HG02938 (cell line): ENCODE measurements around the gene SLC5A10.

Experiments used
- ATAC-seq: cut with Tn5 transposase; IDR thresholded peaks from one replicate; pipeline ENCODE4 v1.9.1; 2021; ENCODE audit warnings: mild to moderate bottlenecking, moderate library complexity; ENCODE audit not compliant: unreplicated experiment

The SLC5A10 gene

DNA sequence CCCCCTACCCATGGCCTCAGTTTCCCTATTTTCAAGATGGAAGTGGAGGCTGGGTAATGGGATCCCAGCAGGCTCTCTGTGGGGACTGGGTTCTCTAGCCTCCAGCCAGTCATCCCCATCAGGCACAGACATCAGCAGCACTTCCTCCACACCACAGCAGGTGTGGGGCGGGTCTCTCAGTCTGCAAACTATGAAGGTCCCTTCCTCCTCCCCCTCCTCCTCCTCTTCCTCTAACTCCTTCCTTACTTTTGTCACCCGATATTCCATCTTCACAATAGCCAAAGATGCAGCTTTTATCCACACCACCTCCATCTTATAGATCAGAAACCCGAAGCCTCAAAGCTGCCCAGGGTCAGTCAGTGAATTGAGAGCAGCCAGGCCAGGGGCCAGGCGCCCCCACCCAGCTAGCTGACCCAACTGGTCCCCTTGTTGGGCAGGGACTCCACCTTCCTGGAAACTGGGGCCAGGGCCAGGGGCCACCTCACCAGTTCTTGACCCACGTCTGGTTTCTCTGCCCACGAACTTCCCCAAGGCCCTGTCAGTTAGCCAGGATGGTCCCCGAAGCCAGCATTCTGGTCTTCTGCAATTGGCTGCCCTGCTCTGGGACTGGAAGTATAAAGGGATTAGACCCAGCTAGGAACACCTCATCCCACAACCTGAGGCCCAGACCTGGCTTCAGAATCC is 50.1 kb downstream of the SLC5A10 start:
- no peak for ATAC-seq

DNA sequence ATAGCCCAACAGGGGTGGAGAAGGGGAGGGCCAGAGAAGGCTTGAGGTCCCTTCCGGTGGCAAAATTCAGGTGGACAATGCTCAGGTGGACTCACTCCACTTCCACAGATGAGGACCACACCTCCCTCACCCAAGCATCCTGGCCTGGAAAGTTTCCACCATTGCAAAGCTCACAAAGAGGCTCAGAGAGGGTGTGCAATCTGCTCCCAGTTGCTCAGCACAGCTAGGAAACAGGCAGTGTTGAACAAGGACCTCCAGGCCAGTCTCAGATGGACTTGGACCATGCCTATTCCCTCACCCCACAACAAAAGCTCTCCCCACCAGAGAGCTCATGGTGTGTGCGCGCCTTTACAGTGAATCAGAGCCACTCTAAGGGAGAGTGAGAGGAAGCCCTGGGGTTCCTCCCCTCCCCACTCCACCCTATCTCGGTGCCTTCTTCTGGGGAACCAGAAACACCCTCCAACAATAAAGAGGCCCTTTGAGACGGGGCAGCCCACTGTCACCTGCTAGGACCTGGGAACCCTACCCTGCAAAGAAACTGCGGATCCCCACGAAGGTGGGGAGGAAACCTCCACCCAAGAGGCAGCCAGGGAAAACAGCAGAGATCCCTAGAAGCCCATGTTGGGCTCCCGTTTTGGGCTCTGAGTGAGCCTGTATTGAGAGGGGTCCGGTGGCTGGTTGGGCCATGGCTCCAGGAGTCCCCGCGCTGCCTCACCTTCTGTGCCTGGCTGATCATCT is 51.0 kb downstream of the SLC5A10 start:
- no peak for ATAC-seq

DNA sequence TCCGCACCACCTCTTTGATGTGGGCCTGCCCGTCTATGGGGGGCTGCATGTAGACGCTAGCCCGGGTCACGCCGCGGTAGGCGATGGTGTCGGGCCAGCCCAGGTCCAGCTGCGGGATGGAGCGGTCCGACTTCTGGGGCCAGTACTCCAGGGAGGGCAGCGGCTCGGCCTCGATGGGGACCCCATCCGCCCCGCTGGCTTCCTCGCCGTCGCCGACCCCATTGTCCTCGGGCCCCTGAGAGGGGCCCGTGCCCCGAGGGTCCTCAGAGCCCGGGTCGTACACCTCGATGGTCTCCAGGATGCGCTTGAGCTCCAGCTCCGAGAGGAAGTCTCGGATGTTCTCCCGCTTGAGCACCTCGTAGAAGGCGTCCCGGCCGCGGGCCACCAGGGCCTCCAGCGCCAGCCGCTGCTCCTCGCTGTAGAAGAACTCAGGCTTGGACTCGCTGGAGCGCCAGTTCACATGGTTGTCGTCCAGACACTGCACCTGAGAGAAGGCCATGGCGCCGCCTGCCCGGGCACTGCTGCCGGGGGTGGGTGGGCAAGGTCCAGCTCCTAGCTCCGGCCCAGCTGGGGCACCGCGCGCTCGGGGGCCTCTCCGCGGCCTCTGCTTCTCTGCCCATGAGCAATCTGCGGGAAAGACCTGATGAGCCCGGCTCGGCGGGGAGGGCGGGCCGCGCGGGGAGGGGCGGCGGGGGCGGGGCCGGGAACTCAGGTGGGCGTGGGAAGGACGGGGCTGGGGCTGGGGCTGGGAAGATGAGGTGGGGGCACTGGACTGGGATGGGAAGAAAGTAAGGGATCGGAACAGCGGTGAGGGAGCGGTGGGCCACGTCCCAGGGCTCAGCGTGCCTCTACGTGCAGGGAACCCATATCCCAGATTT is 51.8 kb downstream of the SLC5A10 start:
- ATAC-seq = no peak

DNA sequence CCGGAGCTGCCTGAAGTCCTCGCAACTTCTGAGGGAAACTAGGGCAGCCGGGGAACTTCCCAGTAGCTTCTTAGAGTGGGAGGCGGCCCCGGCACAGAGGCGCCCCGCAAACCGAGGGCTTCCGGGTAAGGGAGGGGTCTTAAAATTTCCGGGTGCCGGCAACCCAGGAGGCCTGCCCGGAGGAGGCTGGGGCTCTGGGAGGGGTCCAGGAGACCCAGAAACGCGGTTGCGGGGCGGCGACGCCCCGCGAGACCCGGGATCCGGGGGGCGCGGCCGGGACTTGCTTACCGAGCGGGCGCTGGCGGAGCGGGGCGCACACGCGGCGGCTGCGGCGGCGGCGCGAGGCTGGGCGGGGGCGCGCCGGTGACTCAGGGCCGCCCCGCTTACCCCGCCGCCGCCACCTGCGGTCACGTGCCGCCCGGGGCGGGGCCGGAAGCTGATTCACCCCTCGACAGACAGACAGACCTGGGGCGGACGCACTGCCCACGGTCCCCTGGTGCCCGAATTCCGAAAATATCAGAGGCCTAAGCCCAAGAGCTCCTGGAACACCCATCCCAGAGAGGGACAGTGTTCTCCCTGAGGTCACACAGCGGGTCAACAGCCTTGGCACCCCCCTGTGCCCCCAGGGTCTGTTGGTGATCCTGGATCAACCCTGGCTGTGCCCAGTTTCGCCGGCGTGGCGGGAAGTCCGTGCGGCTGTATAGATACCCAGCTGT is 52.6 kb downstream of the SLC5A10 start, which contains the start of gene FAM83G:
Gene FAM83G, minus strand, starts transcription at position 344 of the 716 bp plus-strand sequence. CDS start 723 bp downstream, outside the sequence.
- ATAC-seq = peak; percentile 47

DNA sequence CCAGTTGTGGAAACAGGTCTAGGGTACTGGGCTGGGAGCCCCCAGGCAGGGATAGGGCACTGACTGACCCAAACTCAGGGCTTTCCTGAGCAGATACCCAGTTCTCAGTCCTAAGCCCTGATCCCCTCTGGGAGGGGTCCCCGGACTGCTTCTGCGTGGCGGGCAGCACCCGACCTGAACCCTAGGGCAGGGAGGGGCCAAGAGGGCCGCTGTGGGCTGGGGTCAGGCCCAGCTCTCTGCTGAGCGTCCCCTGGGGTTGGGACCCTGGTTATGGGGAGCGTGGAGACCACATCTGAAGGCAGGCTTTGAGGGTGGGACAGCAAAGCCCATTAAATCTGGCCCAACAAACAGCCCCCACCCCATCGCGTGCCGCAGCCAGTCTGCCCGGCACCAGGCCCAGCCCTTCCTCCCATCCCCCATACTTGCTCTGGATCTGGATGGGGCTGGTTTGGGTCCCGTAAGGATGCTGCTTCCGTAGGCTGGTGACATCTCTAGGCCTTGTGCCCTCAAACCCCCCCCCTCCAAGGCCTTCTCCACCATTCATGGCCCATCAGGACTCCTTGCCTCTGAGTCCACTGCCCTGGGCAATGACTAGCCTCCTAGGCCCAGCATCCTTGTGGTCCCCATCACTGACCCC is 53.3 kb downstream of the SLC5A10 start:
- no peak for ATAC-seq

DNA sequence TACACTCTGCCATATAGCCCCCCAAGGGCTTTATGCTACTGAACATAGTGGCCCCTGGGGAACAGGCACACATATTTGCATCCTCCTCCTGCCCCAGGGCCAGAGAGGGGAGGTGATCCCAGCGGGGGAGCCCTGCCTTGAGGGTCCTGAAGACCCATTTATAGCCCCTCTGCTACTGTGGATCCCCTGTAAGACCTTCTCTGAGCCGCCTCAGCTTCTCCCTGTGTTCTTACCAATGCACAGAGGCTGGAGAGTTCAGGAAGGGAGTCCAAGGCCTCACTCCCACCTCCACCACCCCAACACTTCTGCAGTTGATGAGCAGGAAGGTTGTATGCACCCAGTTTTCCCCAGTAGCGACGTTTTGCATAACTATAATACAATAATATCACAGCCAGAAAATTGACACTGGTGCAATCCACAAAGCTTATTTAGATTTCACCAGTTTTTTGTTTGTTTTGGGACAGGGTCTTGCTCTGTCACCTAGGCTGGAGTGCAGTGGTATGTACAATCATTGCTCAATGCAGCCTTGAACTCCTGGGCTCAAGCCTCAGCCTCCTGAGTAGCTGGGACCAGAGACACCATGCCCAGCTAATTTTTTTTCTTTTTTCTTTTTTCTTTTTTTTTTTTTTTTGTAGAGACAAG is 53.9 kb downstream of the SLC5A10 start:
- ATAC-seq = no peak

DNA sequence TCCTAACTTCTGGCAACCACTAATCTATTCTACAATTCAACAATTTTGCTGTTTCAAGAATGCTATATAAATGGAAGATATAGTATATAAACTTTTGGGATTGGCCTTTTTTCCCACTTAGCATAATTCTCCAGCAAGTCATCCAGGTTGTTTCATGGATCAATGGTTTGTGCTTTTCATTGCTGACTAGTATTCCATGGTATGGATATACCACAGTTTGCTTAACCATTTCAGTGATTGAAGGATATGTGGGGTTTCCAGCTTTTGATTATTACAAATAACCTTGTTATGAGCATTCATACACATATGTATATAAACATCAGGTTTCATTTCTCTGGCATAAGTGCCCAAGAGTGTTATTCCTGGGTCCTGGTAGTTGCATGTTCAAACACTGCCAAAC is 54.7 kb downstream of the SLC5A10 start:
- ATAC-seq = no peak

DNA sequence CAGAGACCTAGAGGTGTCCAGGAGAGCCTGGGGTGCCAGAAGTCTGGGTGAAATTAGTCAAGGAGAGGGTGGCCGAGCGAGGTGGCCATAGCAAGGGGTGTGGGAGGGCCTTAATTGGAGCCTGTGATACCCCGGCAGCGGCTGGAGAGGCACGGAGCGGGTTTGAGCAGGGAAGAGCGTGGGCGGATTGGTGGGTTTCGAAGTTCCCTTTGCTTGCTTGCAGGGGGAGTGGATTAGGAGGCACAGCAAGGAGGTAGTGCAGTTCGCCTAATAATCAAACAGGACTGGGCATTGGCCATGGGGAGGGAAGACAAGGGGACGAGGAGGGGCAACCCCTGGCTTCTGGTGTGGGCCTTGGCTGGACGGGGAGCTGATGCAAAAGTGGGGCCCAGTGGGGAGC is 58.0 kb downstream of the SLC5A10 start:
- ATAC-seq = no peak

DNA sequence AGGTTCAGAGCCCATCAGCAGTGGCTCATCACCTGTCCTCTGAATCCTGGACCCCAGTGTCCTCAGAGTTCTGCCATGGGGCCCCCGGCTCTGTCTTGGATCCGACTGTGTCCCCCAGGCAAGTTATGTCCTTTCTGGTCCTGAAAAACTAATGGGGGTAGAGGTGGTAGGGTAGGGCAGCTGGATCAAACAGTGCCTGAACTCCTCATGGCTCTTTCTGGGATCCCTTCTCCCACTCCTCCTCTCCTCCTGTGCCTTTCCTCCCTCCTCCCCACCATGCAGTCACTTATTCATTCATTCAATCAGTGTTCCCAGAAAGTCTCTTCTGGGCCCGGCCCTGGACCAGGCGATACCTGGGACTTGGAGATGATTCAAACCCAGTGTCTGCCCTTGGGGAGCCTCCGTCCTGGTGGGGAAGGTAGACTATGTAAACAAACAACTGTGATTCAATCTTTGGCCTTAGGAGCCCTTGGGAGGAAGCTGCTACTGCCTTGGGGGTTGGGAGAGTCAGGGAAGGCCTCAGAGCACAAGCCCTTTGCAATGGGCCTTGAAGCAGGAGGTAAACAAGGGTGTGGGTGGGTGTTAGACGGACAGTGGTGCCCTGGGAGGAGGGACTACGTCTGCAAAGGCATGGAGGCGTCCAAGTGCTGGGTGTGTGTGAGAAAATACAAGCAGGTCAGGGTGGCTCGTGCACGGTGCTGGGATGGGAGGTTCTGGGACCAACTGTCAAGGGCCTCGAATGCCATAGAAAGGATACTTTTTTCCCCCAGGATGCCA is 59.0 kb downstream of the SLC5A10 start:
- ATAC-seq = no peak

DNA sequence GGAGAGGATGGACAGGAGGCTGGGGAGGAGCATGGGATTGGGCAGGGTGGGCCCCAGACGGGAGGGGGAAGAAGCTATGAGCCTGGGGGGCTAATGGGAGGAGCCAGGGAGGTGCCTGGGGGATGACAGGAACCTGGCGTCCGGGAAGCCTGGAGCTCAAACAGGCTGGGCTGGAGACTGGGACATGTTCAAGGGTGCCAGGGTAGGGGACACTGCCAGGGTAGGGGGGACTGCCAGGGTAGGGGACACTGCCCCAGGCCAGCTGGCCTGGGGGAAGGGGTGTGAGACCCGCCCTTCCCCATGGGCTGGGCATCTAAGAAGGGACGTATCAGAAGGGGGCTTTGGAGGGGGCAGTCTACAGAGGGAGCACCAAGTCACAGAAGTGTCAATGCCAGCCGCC is 59.6 kb downstream of the SLC5A10 start:
- no peak for ATAC-seq

DNA sequence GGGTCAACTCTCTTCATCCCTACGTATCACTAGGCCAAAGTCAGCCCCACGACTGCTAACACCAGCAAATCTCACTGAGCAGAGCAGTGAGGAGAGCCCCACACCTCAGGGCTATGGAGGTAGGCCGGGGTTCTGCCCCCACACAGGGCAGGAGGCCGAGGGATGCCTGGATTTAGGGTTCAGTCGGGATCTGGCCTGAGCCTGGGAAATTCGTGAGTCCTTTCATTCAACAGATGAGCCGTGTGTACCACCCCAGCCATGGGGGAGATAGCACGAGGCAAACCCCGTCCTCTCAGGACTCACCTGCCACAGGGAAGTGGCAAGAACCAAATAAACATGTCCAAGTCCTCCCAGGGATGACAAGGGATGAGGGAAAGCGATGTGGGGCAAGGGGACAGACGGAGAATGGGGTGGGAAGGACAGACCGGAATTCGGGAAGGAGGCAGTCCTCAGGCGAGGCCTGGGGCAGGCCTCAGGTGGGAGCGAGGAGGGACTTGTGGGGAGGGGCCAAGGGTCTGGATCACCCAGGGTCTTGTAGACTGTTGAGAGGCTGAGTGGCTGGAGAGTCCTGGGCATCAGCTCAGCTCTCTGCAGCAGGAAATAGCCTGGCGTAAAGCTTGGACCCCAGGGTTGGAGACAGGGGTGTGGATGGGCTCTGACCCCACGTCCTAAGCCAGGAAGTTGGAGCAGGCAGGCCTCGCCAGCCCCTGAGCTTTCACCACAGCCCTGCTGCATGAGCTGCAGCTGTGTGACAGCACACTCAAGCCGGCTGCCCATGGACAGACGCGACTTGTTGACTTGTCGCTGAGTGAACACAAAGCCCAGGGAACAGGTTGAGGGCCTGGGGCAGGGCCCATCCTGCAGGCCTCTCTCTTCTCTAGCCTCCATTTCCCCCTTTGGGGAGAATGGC is 60.5 kb downstream of the SLC5A10 start:
- no peak for ATAC-seq

DNA sequence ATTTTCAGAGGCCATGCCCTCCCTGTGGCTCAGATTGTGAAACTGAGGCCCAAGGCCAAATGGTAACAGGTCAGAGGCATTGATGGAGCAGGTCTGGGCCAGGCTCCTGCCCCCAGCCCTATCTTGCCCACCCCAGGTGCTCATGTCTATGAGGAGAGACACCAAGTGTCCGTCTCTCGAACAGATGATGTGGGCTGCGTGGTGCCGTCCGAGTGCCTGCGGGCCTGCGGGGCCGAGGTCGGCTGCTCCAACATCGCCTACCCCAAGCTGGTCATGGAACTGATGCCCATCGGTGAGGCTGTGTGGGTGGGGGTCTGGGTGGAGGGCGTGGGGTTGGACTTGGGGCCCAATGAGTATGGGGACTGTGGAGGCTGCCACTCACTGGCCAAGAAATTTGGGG is 61.3 kb downstream of the SLC5A10 start:
- ATAC-seq = no peak

DNA sequence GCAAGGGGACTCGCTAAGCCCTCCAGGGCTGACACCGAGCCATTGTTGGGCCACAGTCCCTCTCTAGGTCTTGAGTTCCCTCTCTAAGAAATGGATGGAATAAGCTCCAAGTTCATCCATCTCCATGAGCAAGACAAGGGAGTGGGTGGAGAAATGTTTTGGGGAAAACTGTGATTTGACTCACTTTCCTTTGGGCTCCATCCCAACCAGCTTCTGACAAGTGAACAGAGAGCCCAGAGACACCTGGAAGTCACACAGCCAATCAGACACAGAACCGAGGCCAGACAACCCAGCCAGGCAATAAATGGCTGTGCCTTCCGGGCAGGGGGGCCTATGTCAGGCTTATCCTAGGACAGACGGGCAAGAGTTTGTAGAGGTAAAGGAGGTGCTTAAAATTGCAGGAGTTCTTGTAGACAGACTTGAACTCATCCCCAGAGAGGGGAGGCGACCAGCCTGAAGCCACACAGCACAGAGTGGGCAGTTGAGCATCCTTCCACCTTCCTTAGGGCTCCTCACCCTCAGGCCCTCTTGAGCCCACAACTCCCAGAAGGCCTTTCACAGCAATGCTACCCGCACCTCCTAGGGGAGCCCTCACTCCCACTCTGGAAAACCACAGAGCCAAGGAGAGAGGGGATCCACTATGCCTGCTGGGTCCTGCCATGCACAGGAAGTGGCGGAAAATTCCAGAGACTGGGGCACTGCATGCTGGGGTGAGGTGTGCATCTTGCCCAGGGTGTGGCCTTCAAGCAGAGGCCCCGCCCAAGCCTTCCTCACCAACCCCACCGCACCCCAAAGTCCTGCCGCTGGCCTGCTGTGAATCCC is 62.1 kb downstream of the SLC5A10 start:
- ATAC-seq = no peak

DNA sequence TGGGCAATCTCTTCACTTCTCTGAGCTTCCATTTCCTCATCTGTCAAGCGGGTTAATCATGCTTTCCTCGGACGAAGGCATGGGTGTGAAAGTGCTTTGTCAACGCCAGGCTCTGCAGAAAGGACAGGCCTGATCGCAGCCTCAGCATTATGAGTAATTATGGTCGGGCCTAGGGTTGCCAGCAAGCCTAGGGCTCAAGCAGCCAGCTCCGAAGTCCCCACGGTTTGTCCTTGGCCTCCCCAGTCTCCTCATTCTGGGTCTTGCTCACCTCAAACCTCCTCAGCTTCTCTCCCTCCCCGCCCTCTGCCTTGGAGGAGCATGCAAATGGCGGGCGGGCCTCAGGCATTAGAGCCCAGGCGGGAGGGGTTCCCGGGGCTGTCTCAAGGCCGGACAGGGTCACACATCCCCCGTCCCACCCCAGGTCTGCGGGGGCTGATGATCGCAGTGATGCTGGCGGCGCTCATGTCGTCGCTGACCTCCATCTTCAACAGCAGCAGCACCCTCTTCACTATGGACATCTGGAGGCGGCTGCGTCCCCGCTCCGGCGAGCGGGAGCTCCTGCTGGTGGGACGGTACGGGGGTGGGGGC is 62.8 kb downstream of the SLC5A10 start:
- no peak for ATAC-seq

DNA sequence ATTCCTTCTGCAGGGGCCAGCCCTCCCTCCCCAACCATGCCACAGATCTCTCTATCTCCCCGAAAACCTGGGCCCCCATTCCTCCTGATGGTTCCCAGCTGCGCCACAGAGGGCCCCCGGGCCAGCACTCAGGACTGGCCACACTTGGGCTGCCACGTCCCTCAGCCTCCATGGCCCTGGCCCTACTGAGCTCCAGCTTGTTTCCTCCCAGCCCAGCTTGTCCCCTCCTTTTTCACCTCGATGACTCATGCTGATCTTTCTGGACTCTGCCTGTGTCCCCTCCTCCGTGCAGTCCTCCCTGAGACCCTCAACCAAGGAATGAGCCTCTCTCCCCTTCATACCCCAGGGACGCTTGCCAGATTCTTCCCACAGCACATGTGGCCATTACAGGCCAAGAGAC is 63.5 kb downstream of the SLC5A10 start:
- no peak for ATAC-seq

DNA sequence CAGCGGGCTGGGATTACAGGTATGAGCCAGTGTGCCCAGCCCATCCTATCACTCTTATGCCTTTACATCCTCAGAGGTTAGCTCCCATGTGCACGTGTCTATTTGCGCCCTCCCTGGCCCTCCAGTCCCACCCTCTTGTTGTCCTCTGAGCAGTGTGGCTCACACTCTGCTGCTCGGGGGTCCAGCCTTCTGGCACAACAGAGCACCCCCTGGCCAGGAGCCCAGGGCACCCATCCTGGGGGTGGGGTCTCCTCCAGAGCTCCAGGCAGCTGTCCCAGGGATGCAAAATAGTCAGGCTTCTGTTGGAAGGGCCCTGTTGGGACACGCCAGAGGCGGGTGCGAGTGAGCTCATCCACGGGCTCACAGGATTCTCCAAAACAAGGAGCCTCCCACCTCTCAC is 64.3 kb downstream of the SLC5A10 start:
- no peak for ATAC-seq

DNA sequence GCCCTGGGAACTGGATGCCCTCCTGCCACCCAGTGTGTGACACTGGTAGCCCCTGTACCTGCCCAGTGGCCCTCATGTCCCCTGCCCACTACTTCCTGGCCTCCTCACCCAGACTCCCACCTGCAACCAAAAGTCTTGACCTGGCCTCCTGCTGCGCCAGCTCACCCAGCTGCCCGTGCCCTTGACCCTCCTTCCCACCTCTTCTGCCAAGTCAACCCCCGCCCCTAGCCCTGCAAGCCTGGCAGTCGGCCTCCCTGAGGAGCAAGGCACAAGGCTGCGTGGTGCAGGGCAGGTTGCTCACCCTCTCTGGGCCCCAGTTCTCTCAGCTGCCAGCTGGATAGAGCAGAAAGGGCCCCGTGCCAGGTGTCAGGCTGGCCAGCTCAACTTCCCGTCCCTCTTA is 64.9 kb downstream of the SLC5A10 start:
- ATAC-seq = no peak
